ENCODE results near the gene TSC2.
"Not testable (repeated sequence)": the region's sequence is repeated elsewhere in the genome, so short reads cannot be mapped to it uniquely, and the experiment has no call there.

Gene TSC2

GRCh38 chr16:2124694-2125444 is 77.1 kb downstream of the TSC2 start:
- DNase-seq = peak; percentile 15

- not testable (repeated sequence) for DNase-seq
Observed at GRCh38 chr16:2125609-2126008, 77.8 kb downstream of the TSC2 start.

DNA sequence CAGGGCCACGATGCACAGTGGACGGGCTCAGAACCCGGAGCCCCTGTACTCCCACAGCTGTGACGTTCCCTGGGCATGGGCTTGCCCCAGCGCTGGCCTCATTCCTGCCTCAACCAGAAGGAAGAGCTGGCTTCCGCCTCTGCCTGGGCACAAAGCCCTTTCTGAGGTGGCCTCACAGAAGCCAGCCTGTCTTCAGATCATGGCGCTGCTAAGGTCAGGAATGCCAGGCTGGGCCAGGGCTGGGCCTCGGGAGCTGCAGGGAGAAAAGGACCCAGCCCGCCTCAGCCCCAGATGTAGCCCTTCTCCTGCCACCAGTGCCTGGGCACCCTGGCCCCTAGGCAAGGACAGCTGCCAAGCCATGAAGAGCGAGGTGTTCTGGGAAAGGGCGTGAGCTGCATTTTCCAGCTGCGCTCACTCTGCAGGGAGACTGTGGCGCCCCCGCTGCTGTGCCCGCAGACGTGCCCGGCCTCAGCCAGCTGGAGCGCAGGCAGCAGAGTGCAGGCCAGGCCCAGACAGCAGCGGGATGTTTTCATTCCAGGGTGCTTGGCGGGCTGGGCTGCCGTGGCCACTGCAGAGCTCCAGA is 78.5 kb downstream of the TSC2 start:
- DNase-seq = not testable (repeated sequence)

DNA sequence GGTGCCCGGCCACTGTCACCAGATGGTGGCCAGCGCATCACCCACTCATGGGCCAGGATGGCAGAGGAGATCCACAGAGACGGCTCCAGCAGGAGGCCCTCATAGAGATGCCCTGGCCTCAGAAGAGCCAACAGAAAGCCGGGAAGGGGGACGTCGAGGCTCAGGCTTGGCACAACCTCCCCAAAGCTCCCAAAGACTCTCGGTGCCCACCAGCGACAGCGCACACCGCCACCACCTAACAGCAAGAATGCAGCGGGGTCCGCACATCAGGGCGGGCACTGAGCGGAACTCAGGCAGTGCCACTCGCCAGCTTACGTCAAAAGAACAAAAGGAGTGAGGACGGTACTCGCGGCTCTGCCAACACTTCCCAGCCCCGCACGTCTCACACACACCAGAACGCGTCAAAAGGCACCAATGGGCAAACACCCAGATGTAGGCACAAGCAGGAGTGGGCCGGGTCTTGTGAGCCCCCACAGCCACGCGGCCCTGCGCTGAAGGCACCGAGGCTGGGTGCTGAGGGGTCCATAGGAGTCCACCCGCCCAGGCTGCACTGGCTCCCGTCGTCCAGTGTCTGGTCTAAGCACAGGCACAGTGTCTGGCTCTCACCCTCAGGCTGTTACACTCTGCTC is 79.3 kb downstream of the TSC2 start:
- DNase-seq = not testable (repeated sequence)

DNA sequence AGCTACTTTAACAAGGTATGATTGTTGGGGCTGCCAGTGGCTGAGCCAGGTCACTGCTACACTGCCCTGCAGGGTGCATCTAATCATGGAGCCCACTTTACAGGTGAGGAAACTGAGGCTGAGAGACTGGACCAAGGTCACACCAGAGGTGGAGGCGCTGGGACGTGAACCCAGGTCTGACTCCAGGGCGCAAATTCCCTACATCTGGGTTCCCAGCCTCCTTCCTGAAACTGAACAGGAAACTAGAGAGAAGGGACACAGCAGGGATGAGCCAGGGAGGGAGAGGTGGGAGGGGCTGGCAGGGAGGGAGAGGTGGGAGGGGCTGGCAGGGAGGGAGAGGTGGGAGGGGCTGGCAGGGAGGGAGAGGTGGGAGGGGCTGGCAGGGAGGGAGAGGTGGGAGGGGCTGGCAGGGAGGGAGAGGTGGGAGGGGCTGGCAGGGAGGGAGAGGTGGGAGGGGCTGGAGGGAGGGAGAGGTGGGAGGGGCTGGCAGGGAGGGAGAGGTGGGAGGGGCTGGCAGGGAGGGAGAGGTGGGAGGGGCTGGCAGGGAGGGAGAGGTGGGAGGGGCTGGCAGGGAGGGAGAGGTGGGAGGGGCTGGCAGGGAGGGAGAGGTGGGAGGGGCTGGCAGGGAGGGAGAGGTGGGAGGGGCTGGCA is 80.0 kb downstream of the TSC2 start:
- not testable (repeated sequence) for DNase-seq

DNA sequence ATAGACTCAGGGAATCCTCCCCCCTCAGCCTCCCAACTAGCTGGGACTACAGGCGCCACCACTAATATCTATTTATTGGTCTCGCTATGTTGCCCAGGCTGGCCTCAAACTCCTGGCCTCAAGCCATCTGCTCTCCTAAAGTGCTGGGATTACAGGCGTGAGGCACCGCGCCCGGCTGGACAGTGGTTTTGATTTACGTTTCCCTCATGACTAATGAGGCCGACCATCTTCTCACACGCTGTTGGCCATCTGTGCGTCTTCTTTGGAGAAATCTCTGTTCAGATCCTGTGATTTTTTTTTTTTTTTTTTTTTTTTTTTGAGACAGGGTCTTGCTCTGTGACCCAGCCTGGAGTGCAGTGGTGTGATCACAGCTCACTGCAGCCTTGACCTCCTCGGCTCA is 81.5 kb downstream of the TSC2 start:
- DNase-seq = not testable (repeated sequence)

- not testable (repeated sequence) for DNase-seq
Observed at GRCh38 chr16:2129890-2130447, 82.2 kb downstream of the TSC2 start.

- not testable (repeated sequence) for DNase-seq
Observed at GRCh38 chr16:2133797-2134196, 86.0 kb downstream of the TSC2 start.

DNA sequence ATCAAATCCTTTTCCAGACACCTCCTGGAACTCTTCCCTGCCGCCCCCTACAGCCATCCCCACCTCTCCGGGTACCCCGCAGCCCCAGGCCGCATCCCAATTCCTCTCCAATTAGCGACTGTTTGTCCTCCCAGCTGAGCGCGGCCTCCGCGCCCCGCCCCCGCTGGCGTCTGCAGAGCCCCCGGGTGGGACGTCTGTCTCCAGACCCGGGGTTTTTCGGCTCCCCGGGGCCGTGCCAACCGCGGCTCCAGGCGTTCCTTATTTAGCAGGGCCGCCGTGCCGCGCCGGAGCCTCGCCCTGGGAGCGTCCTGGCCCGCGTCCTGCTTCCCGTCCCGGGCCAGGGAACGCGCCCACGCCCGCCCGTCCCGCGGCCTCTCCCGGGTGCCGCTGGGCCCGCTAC is 87.3 kb downstream of the TSC2 start:
- DNase-seq = not testable (repeated sequence)

DNA sequence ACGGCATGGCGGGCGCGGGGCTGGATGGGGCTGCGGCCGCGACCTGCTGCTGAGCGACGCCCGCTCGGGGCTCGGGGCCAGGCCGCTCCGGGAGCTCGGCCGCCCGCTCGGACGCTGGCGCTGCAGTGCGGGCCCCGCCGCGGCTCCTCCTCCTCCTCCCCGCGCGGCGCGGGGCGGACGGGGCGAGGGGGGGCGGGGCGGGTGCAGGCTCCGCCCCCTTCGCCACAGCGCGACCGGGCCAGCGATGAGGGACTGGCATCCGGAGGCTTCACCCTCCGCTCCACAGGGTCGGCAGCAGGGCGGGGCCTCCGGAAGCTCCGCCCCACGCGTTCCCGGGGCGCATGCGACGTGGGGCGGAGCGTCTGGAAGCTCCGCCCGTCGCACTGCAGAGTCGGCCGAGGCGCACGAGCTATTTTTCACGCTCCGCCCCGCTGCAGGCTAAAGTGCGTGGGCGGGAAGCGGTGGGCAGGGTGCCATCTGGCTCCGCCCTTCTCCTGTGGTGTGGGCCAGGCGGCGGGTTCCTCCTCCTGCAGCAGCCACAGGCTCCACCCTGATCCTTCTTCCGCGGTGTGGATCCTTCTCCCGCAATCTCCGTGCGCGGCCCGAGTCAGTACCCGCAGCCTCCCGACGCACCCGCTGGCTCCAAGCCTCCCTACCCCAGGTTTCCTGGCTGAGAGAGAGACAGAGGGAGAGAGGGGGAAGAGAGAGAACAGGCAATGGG is 88.1 kb downstream of the TSC2 start, which contains the start of gene PKD1:
Gene PKD1 (minus strand): TSS at position 129 of the 721 bp plus-strand sequence. CDS start 209 bp downstream, outside the sequence.
- peak; percentile 78 for DNase-seq
